HEK293 (cell line): ENCODE data around the gene CEMP1.

Source experiments
- BCL11A ChIP-seq: fragments of 450-650 bp; formaldehyde crosslinking; IDR thresholded peaks from 2 replicates; pipeline ENCODE4 v1.5.1; 2016; ENCODE audit warnings: low read depth, missing biosample characterization, missing genetic modification characterization
- KLF16 ChIP-seq: fragments of 450-650 bp; formaldehyde crosslinking; IDR thresholded peaks from 2 replicates; pipeline ENCODE4 v1.5.1; 2017; ENCODE audit warnings: missing biosample characterization, missing genetic modification characterization
- SALL2 ChIP-seq: fragments of 450-650 bp; formaldehyde crosslinking; IDR thresholded peaks from 2 replicates; pipeline ENCODE4 v1.5.0; 2017; ENCODE audit warnings: missing biosample characterization, mild to moderate bottlenecking, missing genetic modification characterization, borderline replicate concordance
- YY1 ChIP-seq: fragments of 450-650 bp; formaldehyde crosslinking; IDR thresholded peaks from 2 replicates; pipeline ENCODE4 v1.5.1; 2018; ENCODE audit warnings: missing biosample characterization, missing genetic modification characterization
- ZEB2 ChIP-seq: fragments of 450-650 bp; formaldehyde crosslinking; IDR thresholded peaks from 2 replicates; pipeline ENCODE4 v1.5.1; 2016; ENCODE audit warnings: missing biosample characterization, missing genetic modification characterization
- ZNF138 ChIP-seq: fragments of 450-650 bp; formaldehyde crosslinking; IDR thresholded peaks from 2 replicates; pipeline ENCODE4 v1.5.1; 2016; ENCODE audit warnings: missing biosample characterization, missing genetic modification characterization, borderline replicate concordance
- ZNF175 ChIP-seq: fragments of 450-650 bp; formaldehyde crosslinking; IDR thresholded peaks from 2 replicates; pipeline ENCODE4 v1.5.1; 2016; ENCODE audit warnings: missing biosample characterization, missing genetic modification characterization
- ZNF248 ChIP-seq: fragments of 450-650 bp; formaldehyde crosslinking; IDR thresholded peaks from 2 replicates; pipeline ENCODE4 v1.5.1; 2017; ENCODE audit warnings: missing biosample characterization, missing genetic modification characterization
- ZNF266 ChIP-seq: fragments of 450-650 bp; formaldehyde crosslinking; IDR thresholded peaks from 2 replicates; pipeline ENCODE4 v1.5.1; 2016; ENCODE audit warnings: missing biosample characterization, missing genetic modification characterization, low read depth
- ZNF335 ChIP-seq: fragments of 450-650 bp; formaldehyde crosslinking; conservative IDR thresholded peaks from 2 replicates; pipeline ENCODE4 v1.5.1; 2016; ENCODE audit warnings: missing biosample characterization, missing genetic modification characterization
- ZNF341 ChIP-seq: fragments of 450-650 bp; formaldehyde crosslinking; IDR thresholded peaks from 2 replicates; pipeline ENCODE4; 2016; ENCODE audit warnings: low read depth, missing biosample characterization, missing genetic modification characterization
- ZNF416 ChIP-seq: fragments of 450-650 bp; formaldehyde crosslinking; IDR thresholded peaks from 2 replicates; pipeline ENCODE4 v1.5.1; 2016; ENCODE audit warnings: missing biosample characterization, missing genetic modification characterization
- ZNF514 ChIP-seq: fragments of 450-650 bp; formaldehyde crosslinking; IDR thresholded peaks from 2 replicates; pipeline ENCODE4 v1.5.1; 2016; ENCODE audit warnings: missing biosample characterization, missing genetic modification characterization
- ZNF530 ChIP-seq: fragments of 450-650 bp; formaldehyde crosslinking; IDR thresholded peaks from 2 replicates; pipeline ENCODE4 v1.5.1; 2016; ENCODE audit warnings: low read depth, missing biosample characterization, missing genetic modification characterization
- ZNF549 ChIP-seq: fragments of 450-650 bp; IDR thresholded peaks from 2 replicates; pipeline ENCODE4 v1.5.1; 2018; ENCODE audit warnings: missing biosample characterization, missing genetic modification characterization, mild to moderate bottlenecking, inconsistent platforms, moderate library complexity
- ZNF558 ChIP-seq: fragments of 450-650 bp; formaldehyde crosslinking; IDR thresholded peaks from 2 replicates; pipeline ENCODE4 v1.5.1; 2016; ENCODE audit warnings: missing biosample characterization, missing genetic modification characterization
- ZNF580 ChIP-seq: fragments of 450-650 bp; formaldehyde crosslinking; IDR thresholded peaks from 2 replicates; pipeline ENCODE4 v1.5.1; 2016; ENCODE audit warnings: missing biosample characterization, missing genetic modification characterization
- ZNF596 ChIP-seq: fragments of 450-650 bp; IDR thresholded peaks from 2 replicates; pipeline ENCODE4 v1.5.0; 2018; ENCODE audit warnings: missing biosample characterization, mild to moderate bottlenecking, missing genetic modification characterization, moderate library complexity
- ZNF600 ChIP-seq: fragments of 450-650 bp; formaldehyde crosslinking; IDR thresholded peaks from 2 replicates; pipeline ENCODE4 v1.5.1; 2016; ENCODE audit warnings: missing biosample characterization, missing genetic modification characterization
- ZNF670 ChIP-seq: fragments of 450-650 bp; formaldehyde crosslinking; IDR thresholded peaks from 2 replicates; pipeline ENCODE4 v1.5.1; 2016; ENCODE audit warnings: missing biosample characterization, missing genetic modification characterization, low read depth
- ZNF692 ChIP-seq: fragments of 450-650 bp; formaldehyde crosslinking; IDR thresholded peaks from 2 replicates; pipeline ENCODE4 v1.5.1; 2016; ENCODE audit warnings: missing biosample characterization, missing genetic modification characterization
- ZNF701 ChIP-seq: fragments of 450-650 bp; formaldehyde crosslinking; IDR thresholded peaks from 2 replicates; pipeline ENCODE4 v1.5.1; 2016; ENCODE audit warnings: missing biosample characterization, missing genetic modification characterization
- TF ChIP-seq, protein P1 (sequence below): fragments of 450-650 bp; formaldehyde crosslinking; IDR thresholded peaks from 2 replicates; pipeline ENCODE4 v1.5.1; 2016; ENCODE audit warnings: missing biosample characterization, missing genetic modification characterization
- TF ChIP-seq, protein P2 (sequence below): IDR thresholded peaks from 2 replicates; pipeline ENCODE4 v1.6.1; 2011; ENCODE audit warnings: mild to moderate bottlenecking, low read depth, low read length, borderline replicate concordance
- TF ChIP-seq, protein P3 (sequence below): fragments of 450-650 bp; formaldehyde crosslinking; conservative IDR thresholded peaks from 2 replicates; pipeline ENCODE4 v1.5.1; 2016; ENCODE audit warnings: low read depth, missing biosample characterization, missing genetic modification characterization
- TF ChIP-seq, protein P4 (sequence below): fragments of 450-650 bp; formaldehyde crosslinking; conservative IDR thresholded peaks from 2 replicates; pipeline ENCODE4 v1.5.1; 2016; ENCODE audit warnings: low read depth, missing biosample characterization, missing genetic modification characterization

CEMP1 gene

DNA sequence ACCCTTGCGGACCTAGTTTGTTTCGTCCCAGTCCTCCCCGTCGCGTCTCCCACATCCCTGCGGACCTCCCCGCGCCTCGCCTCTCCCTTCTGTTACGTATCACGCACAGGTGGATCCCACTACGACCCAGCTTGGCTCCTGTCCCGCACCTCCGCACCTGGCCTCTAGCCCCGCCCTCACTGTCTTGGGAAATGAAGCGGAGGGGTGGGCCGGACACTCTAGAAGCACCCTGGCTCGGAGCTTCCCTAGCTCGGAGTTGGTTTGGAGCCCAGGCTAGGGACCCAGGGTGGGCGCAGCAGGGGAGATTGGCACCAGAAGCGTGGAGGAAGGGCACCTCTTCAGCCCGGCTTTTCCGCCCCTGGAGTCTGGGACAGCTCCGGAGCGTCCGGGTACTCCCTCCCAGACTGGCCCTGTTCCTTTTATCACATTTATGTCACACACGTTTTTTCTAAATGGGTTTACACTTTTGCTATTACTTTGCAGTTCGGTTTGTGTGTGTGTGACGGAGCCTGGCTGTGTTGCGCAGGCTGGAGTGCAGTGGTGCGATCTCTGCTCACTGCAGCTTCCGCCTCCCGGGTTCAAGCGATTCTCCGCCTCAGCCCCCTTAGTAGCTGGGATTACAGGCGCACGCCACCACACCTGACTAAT is 1.4 kb upstream of the CEMP1 start (continued):
- TF ChIP-seq YY1 (tag by site-specific recombination) (no peak), ZNF600 (tag by site-specific recombination) (peak; percentile 95), BCL11A (no peak), ZNF138 (tag by site-specific recombination) (no peak), ZNF558 (no peak), ZNF266 (no peak), ZNF175 (no peak), ZNF692 (tag by site-specific recombination) (peak; percentile 48; the same call in 1 of the 2 replicates), ZNF335 (tag by site-specific recombination) (0 out of 2 replicates have a peak, but pooled peaks have one; percentile 18), ZEB2 (tag by site-specific recombination) (no peak; the same call in 1 of the 2 replicates), ZNF341 (tag by site-specific recombination) (peak; percentile 57), ZNF701 (tag by site-specific recombination) (no peak), ZNF416 (tag by site-specific recombination) (no peak), ZNF248 (tag by site-specific recombination) (no peak), ZNF580 (tag by site-specific recombination) (no peak), ZNF514 (no peak), ZNF596 (no peak; the same call in 1 of the 2 replicates), ZNF549 (tag by site-specific recombination) (no peak), ZNF530 (tag by site-specific recombination) (no peak), KLF16 (tag by site-specific recombination) (no peak), SALL2 (no peak), ZNF670 (tag by site-specific recombination) (no peak)
- TF ChIP-seq, protein P1, sequence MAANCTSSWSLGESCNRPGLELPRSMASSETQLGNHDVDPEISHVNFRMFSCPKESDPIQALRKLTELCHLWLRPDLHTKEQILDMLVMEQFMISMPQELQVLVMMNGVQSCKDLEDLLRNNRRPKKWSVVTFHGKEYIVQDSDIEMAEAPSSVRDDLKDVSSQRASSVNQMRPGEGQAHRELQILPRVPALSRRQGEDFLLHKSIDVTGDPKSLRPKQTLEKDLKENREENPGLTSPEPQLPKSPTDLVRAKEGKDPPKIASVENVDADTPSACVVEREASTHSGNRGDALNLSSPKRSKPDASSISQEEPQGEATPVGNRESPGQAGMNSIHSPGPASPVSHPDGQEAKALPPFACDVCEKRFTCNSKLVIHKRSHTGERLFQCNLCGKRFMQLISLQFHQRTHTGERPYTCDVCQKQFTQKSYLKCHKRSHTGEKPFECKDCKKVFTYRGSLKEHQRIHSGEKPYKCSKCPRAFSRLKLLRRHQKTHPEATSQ (tag by site-specific recombination), result no peak
- TF ChIP-seq, protein P2, sequence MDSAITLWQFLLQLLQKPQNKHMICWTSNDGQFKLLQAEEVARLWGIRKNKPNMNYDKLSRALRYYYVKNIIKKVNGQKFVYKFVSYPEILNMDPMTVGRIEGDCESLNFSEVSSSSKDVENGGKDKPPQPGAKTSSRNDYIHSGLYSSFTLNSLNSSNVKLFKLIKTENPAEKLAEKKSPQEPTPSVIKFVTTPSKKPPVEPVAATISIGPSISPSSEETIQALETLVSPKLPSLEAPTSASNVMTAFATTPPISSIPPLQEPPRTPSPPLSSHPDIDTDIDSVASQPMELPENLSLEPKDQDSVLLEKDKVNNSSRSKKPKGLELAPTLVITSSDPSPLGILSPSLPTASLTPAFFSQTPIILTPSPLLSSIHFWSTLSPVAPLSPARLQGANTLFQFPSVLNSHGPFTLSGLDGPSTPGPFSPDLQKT, result no peak
- TF ChIP-seq, protein P3, sequence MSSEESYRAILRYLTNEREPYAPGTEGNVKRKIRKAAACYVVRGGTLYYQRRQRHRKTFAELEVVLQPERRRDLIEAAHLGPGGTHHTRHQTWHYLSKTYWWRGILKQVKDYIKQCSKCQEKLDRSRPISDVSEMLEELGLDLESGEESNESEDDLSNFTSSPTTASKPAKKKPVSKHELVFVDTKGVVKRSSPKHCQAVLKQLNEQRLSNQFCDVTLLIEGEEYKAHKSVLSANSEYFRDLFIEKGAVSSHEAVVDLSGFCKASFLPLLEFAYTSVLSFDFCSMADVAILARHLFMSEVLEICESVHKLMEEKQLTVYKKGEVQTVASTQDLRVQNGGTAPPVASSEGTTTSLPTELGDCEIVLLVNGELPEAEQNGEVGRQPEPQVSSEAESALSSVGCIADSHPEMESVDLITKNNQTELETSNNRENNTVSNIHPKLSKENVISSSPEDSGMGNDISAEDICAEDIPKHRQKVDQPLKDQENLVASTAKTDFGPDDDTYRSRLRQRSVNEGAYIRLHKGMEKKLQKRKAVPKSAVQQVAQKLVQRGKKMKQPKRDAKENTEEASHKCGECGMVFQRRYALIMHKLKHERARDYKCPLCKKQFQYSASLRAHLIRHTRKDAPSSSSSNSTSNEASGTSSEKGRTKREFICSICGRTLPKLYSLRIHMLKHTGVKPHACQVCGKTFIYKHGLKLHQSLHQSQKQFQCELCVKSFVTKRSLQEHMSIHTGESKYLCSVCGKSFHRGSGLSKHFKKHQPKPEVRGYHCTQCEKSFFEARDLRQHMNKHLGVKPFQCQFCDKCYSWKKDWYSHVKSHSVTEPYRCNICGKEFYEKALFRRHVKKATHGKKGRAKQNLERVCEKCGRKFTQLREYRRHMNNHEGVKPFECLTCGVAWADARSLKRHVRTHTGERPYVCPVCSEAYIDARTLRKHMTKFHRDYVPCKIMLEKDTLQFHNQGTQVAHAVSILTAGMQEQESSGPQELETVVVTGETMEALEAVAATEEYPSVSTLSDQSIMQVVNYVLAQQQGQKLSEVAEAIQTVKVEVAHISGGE (tag by site-specific recombination), result peak; percentile 70
- TF ChIP-seq, protein P4, sequence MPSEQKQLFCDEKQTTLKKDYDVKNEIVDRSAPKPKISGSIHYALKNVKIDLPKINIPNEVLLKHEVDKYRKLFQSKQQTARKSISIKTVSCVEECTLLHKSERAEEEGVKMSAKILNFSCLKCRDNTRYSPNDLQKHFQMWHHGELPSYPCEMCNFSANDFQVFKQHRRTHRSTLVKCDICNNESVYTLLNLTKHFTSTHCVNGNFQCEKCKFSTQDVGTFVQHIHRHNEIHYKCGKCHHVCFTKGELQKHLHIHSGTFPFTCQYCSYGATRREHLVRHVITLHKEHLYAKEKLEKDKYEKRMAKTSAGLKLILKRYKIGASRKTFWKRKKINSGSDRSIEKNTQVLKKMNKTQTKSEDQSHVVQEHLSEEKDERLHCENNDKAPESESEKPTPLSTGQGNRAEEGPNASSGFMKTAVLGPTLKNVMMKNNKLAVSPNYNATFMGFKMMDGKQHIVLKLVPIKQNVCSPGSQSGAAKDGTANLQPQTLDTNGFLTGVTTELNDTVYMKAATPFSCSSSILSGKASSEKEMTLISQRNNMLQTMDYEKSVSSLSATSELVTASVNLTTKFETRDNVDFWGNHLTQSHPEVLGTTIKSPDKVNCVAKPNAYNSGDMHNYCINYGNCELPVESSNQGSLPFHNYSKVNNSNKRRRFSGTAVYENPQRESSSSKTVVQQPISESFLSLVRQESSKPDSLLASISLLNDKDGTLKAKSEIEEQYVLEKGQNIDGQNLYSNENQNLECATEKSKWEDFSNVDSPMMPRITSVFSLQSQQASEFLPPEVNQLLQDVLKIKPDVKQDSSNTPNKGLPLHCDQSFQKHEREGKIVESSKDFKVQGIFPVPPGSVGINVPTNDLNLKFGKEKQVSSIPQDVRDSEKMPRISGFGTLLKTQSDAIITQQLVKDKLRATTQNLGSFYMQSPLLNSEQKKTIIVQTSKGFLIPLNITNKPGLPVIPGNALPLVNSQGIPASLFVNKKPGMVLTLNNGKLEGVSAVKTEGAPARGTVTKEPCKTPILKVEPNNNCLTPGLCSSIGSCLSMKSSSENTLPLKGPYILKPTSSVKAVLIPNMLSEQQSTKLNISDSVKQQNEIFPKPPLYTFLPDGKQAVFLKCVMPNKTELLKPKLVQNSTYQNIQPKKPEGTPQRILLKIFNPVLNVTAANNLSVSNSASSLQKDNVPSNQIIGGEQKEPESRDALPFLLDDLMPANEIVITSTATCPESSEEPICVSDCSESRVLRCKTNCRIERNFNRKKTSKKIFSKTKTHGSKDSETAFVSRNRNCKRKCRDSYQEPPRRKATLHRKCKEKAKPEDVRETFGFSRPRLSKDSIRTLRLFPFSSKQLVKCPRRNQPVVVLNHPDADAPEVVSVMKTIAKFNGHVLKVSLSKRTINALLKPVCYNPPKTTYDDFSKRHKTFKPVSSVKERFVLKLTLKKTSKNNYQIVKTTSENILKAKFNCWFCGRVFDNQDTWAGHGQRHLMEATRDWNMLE, result no peak
